Measurements from ENCODE around the gene CALD1. TPM values are rescaled to one million over a fixed set of nuclear protein-coding genes. Genes with fewer than 3 reads are reported as not detected.

CALD1 gene
- total and polyA plus RNA-seq, 8 donors, result 146 to 1,007 (median 302) TPM

DNA sequence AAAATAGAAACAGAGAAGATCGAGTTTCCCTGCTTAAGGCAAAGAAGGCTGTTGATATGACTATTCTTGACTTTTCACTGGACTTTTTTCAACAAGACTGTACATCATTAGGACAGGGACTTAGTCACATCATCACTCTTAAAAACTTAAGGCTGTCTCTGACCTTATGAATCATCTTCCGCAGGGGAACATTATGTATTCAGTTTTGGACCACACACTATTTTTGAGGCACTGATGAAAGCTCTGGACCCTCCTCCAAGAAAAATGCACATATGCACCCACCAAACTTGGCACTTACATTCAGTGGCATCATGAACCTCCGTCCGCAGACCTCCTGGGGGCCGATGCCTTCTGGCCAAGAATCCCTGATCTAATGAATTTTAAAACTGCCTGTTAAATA lies 96.4 kb downstream of the CALD1 start:
- no peaks in the 10 kb centered on the region for H3K9me3 ChIP-seq
- WGBS, 5 donors, result 71 to 88% (median 76%) methylated on average over 5 of the region's 5 CpGs
- H3K4me1 ChIP-seq, result peaks cover 0 to 49% (median 26%) of the 10 kb centered on the region in 4 donors
- H3K36me3 ChIP-seq, result no peaks in the 10 kb centered on the region
- DNase-seq, result no peak
- no peaks in the 10 kb centered on the region for H3K27me3 ChIP-seq
- no peak overlapping the region for H3K4me3 ChIP-seq
- TF ChIP-seq POLR2A (IDR thresholded peaks at IDR 0.05), result no peak
- TF ChIP-seq POLR2AphosphoS5 (IDR thresholded peaks at IDR 0.05), result peak in 1 of 3 donors; percentile 46
- TF ChIP-seq EP300 (IDR thresholded peaks at IDR 0.05), result no peak
- TF ChIP-seq, protein P1, sequence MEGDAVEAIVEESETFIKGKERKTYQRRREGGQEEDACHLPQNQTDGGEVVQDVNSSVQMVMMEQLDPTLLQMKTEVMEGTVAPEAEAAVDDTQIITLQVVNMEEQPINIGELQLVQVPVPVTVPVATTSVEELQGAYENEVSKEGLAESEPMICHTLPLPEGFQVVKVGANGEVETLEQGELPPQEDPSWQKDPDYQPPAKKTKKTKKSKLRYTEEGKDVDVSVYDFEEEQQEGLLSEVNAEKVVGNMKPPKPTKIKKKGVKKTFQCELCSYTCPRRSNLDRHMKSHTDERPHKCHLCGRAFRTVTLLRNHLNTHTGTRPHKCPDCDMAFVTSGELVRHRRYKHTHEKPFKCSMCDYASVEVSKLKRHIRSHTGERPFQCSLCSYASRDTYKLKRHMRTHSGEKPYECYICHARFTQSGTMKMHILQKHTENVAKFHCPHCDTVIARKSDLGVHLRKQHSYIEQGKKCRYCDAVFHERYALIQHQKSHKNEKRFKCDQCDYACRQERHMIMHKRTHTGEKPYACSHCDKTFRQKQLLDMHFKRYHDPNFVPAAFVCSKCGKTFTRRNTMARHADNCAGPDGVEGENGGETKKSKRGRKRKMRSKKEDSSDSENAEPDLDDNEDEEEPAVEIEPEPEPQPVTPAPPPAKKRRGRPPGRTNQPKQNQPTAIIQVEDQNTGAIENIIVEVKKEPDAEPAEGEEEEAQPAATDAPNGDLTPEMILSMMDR (IDR thresholded peaks at IDR 0.05), result no peak
- intact Hi-C loops (cut with DNase I; ENCODE audit: low total_unique reads), result no loop called here
- H3K27ac ChIP-seq, result peak overlapping the region in 4 of 5 donors; percentile 27 to 57 (median 48)

DNA sequence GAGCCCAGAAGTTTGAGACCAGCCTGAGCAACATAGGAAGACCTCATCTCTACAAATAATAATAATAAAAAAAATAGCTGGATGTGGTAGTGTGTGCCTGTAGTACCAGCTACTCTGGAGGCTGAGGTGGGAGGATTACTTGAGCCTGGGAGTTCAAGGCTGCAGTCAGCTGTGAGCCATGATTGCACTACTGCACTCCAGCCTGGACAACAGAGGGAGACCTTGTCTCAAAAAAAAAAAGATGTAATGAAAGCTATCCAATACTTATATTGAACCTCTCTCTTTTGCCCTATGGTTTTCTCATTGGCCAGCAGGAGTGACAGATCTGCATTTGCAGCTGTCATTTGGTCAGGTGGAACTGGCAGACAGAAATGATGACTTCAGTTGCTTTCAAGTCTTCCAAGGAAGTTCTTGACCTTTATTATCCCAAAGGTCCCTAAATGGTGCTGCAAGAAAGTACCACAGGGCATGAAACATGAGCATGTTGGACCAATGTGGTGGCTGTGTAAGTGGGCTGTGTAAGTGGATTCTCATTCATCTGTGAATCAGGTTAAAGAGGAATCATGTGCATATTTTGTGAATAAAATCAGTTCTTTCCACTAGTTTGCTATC lies 99.4 kb downstream of the CALD1 start:
- Histone ChIP-seq H3K36me3 (no peaks in the 10 kb centered on the region), H3K9me3 (no peaks in the 10 kb centered on the region), H3K27ac (peak overlapping the region in 3 of 5 donors; percentile 44 to 56 (median 54)), H3K27me3 (no peaks in the 10 kb centered on the region), H3K4me1 (peaks cover 0 to 56% (median 25%) of the 10 kb centered on the region in 4 donors), H3K4me3 (no peak overlapping the region)
- intact Hi-C loops (cut with DNase I; ENCODE audit: low total_unique reads), result no loop called here
- no peak for TF ChIP-seq POLR2AphosphoS5 (IDR thresholded peaks at IDR 0.05)
- TF ChIP-seq EP300 (IDR thresholded peaks at IDR 0.05), result no peak
- TF ChIP-seq, protein P1 (IDR thresholded peaks at IDR 0.05), result no peak
- TF ChIP-seq POLR2A (IDR thresholded peaks at IDR 0.05), result no peak
- no peak for DNase-seq

DNA sequence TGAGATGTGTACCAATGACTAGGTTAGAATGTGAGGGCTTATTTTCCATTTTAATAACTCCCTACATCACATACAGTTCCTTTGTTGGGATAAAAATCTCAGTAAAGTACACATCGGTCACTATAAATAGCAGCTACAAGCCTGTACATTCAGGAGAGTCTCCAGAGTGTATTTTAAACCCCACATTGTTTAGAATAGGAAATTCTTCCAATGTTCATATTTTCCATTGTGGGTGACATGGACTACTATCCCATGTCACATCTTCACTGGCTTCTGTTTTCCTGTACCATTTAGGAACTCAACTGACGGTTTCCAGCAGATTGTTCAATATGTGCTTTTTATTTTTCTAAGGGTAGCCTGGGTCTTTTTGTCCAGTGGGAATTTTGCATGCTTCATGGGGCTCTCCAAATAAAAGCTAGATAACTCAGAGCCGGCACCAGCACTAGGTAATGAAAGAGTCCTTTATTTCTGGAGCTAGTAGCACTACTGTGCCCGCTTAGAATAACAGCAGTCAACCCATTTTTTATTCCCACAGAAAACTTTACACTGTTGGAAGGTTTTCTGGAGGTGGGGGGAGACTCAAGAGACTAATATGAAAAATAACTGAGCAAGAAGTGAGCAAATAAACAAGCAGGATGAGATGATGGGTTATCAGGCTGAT lies 100.5 kb downstream of the CALD1 start:
- 47 to 69% (median 64%) methylated on average over 4 of the region's 4 CpGs for WGBS, 5 donors
- intact Hi-C loops (cut with DNase I; ENCODE audit: low total_unique reads), result no loop called here
- Histone ChIP-seq H3K27me3 (no peaks in the 10 kb centered on the region), H3K27ac (peak overlapping the region in 3 of 5 donors; percentile 7 to 54 (median 44)), H3K4me3 (no peak overlapping the region), H3K4me1 (peaks cover 0 to 57% (median 26%) of the 10 kb centered on the region in 4 donors), H3K36me3 (no peaks in the 10 kb centered on the region), H3K9me3 (no peaks in the 10 kb centered on the region)
- DNase-seq, result no peak
- no peak for TF ChIP-seq EP300 (IDR thresholded peaks at IDR 0.05)
- TF ChIP-seq, protein P1 (IDR thresholded peaks at IDR 0.05), result no peak
- no peak for TF ChIP-seq POLR2AphosphoS5 (IDR thresholded peaks at IDR 0.05)
- TF ChIP-seq POLR2A (IDR thresholded peaks at IDR 0.05), result no peak

DNA sequence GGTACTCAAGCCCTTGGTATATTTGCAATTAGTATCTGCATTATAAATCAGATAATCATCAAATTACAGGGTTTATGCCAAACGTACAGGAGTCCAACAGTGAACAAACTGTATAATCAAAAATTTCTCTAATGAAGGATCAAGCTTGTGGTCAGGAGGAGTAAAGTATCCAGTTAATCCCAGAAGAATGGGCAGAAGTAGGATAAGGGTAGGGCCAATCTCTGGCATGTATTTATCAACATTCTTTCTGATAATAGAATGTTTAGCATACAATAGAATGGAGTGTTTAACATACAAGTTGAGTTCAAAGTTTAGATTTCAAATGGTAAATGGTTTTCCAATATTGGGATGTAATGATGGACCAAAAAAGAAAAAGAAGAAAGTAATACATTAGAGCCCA lies 103.0 kb downstream of the CALD1 start:
- no peak overlapping the region for H3K4me3 ChIP-seq
- no peak for TF ChIP-seq POLR2AphosphoS5 (IDR thresholded peaks at IDR 0.05)
- TF ChIP-seq POLR2A (IDR thresholded peaks at IDR 0.05), result no peak
- TF ChIP-seq EP300 (IDR thresholded peaks at IDR 0.05), result no peak
- TF ChIP-seq, protein P1 (IDR thresholded peaks at IDR 0.05), result no peak
- H3K27me3 ChIP-seq, result no peaks in the 10 kb centered on the region
- WGBS, 5 donors, result 17 to 40% (median 26%) methylated on average over 1 of the region's 1 CpG
- H3K27ac ChIP-seq, result peak overlapping the region in 1 of 5 donors; percentile 55
- intact Hi-C loops (cut with DNase I; ENCODE audit: low total_unique reads), result no loop called here
- H3K36me3 ChIP-seq, result no peaks in the 10 kb centered on the region
- H3K4me1 ChIP-seq, result peaks cover 0 to 72% (median 40%) of the 10 kb centered on the region in 4 donors
- no peak for DNase-seq
- H3K9me3 ChIP-seq, result no peaks in the 10 kb centered on the region

Data from stomach (tissue), 9 donors.